ENCODE measurements around the gene SYT8.
"Not testable (repeated sequence)": the region's sequence is repeated elsewhere in the genome, so short reads cannot be mapped to it uniquely, and the experiment has no call there.

The SYT8 gene, protein sequence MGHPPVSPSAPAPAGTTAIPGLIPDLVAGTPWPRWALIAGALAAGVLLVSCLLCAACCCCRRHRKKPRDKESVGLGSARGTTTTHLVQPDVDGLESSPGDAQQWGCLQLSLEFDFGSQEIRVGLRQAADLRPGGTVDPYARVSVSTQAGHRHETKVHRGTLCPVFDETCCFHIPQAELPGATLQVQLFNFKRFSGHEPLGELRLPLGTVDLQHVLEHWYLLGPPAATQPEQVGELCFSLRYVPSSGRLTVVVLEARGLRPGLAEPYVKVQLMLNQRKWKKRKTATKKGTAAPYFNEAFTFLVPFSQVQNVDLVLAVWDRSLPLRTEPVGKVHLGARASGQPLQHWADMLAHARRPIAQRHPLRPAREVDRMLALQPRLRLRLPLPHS

DNA sequence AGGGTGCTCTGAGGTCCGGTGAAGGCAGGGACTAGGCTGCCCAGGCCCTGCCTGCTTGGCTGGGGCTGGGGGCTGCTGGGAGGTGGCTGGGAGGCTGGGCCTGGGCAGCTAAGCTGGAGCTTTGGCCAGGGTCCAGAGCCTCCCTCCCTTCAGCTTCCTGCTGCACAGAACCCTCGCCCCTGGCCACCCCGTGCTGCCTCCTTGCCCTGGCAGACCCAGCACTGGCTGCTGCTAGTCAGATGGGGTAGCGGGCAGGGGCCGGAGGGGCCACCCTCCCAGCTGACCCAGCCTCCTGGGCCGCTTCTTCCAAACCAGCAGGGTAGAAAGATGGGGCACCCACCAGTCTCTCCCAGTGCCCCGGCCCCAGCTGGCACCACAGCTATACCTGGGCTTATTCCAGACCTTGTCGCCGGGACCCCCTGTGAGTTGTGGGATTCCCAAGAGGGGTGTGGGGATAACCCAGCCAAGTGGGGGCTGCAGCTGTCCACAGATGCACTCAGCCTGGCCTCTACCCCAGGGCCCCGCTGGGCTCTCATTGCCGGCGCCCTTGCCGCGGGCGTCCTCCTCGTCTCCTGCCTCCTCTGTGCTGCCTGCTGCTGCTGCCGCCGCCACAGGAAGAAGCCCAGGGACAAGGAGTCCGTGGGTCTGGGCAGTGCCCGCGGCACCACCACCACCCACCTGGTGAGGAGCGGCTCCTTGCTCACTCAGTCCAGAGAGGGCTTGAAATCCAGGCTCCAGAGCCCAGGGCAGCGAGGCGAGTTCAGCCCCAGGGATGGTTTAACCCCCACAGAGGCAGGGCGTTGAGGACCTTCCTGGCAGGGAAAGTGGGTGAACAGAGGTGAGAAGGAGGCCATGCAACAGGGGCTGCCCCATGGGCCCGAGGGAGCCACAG, at the start of gene SYT8:
Gene SYT8, plus strand, starts transcription at position 212 of the 892 bp plus-strand sequence. Its CDS starts 116 bp downstream, at position 328.
- DNase-seq = no peak

DNA sequence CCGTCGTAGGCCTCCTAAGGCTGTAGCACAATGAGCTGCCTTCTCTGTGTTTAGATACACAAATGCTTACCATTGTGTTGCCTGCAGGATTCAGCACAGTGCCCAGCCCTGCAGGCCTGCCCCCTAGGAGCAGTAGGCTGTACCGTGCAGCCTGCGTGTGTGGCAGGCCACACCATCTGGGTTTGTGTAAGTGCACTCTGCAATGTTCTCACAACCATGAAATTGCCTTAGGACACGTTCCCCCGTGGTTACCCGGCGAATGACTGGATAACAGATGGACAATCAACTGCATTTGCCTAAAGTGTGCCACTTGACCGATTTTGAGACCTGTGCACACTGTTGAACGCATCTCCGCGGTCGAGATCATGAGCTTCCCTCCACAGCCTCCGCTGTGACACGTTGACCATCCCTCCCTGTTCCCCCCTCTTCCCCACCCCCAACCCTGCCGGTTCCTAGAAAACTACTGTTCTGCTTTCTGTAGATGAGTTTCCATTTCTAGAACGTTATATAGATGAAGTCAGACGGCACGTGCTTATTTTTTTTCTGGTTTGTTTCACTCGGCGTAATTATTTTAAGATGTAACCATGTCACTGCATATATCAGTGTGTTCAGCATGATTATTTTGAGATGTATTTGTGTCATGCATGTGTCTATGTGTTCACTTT, 48.9 kb upstream of the SYT8 start:
- DNase-seq = no peak

DNA sequence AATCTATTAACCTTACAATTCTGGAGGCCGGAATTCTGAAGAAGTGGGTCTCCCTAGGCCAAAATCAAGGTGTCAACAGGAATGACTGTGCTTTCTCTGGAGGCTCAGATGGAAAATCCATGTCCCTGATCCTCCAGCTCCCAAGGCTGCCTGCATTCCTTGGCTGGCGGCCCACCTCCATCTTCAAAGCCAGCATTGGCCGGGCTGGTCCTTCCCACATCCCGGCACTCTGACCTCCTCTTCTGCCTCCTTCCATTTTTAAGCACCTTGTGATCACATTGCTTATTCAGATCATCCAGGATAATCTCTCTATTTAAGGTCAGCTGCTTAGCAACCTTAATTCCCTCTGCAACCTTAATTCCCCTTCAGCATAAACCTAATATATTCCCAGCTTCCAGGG, 48.3 kb upstream of the SYT8 start:
- no peak for DNase-seq

DNA sequence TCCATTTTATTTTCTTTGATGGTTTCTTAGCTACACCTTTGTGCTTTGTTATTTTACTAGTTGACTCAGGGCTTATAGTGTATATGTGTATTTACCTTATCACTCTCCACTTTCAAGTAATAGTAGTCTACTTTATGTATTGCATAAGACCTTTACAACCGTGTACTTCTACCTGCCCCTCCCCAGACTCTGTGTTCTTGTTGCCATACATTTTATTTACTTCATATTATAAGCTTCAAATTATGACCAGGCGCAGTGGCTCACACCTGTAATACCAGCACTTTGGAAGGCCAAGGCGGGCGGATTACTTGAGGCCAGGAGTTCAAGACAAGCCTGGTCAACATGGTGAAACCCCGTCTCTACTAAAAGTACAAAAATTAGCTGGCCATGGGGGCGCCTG, 42.9 kb upstream of the SYT8 start:
- no peak for DNase-seq

DNA sequence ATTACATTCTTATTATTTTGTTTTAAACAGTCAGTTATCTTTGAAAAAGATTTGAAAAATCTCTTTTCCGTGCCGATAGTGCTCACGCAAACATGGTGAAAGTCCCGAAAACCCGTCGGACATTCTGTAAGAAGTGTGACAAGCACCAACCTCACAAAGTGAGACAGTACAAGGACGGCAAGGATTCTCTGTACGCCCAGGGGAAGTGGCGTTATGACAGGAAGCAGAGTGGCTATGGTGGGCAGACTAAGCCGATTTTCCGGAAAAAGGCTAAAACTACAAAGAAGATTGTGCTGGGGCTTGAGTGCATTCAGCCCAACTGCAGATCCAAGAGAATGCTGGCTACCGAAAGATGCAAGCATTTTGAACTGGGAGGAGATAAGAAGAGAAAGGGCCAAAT, 42.3 kb upstream of the SYT8 start:
- no peak for DNase-seq

DNA sequence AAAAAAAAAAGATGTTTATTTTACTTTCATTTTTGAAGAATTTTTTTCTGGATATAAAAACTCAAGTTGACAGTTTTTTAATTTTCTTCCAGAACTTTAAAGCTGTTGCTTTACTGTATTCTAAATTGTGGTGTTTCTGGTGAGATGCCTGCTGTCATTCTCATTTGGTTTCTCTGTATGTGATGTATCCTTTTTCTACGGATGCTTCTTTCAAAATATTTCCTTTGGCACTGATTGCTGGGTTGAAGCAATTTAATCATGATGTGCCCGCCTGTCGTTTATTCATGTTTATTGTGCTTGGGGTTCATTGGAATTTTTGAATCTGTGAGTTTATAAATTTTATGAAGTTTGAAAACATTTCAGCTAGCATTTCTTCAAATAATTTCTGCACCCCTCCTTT, 41.7 kb upstream of the SYT8 start:
- no peak for DNase-seq

DNA sequence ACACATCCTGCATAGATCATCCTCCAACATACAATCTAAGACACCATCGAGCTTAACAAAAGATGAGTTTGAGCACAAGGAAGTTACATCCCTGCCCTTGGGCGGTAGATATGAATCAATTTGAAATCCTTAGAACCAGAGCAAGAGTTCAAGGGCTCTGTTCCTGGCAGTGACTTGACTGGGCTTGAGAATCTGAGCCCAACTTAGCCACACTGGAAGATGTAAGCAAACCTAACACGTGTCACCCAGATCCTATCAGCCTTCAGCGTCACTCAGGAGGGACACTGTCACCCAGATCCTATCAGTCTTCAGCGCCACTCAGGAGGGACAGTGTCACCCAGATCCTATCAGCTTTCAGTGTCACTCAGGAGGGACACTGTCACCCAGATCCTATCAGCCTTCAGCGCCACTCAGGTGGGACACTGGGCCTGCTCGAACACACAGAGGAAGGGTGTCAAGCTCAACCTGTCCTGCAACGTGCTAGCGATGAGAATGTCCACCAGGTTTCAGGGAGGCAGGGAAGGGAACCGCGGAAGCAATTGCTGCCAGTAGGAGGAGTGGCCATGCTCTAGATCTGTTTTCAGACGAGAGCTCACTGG, 38.3 kb upstream of the SYT8 start:
- no peak for DNase-seq

DNA sequence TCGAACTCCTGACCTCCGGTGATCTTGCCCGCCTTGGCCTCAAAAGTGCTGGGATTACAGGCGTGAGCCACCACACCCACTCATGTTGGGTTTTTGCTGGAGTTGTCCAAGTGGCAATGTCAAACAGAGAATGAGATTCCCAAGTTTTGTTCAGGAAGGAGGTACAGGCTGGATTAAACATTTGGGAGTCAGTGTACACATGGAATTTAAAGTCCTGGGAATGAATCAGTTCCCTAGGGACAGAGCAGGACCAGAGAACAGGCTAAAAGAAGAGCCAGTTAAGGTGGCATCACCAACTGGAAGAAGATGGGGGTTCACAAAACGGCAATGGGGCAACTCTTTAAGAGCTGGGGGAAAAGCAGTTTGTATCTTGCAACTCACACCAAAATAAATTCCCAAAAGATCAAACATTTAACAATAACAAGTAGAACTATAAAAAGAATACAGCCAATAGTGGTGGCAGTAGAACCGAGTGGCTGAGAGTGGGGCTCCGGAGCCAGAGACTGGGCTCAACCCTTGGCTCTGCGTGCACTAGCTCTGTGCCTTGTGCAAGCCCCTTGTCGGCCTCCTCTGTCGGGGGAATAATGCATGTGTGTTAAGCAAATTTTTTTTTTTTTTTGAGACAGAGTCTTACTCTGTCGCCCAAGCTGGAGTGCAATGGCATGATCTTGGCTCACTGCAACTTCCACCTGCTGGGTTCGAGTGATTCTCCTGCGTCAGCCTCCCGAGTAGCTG, 37.2 kb upstream of the SYT8 start:
- DNase-seq = no peak

DNA sequence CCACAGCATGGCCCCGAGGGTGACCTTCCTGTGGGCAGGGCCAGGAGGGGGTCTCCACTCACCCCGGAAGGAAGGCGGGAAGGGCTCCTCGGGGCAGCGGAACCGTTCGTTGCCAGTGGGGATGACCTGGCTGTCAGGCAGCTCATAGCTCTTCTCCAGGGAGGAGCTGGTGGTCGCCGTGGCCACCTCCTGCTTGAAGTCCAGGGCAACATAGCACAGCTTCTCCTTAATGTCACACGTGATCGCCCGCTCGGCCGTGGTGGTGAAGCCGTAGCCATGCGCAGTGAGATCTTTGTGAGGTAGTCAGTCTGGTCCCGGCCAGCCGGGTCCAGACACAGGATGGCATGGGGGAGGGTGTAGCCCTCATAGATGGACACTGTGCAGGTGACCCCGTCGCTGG, 31.5 kb upstream of the SYT8 start:
- DNase-seq = no peak

DNA sequence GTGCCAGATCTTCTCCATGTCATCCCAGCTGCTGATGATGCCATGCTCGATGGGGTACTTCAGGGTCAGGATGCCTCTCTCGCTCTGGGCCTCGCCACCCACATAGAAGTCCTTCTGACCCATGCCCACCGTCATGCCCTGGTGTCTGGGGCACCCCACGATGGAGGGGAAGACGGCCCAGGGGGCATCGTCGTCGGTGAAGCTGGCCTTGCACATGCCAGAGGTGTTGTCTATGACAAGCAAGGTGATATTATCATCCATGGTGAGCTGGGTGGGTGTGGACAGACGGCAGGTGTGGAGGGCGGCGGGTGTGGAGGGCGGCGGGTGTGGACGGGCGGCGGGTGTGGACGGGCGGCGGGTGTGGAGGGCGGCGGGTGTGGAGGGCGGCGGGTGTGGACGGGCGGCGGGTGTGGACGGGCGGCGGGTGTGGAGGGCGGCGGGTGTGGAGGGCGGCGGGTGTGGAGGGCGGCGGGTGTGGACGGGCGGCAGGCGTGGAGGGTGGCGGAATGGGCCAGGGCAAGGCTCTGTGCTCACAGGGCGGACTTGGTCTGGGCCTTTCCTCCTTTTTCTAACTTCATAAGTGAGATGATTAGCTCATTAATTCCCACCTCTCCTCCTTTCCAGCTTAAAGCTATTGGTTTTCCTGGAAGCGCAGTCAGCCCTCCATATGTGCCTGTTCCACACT, 30.8 kb upstream of the SYT8 start:
- DNase-seq = not testable (repeated sequence)

DNA sequence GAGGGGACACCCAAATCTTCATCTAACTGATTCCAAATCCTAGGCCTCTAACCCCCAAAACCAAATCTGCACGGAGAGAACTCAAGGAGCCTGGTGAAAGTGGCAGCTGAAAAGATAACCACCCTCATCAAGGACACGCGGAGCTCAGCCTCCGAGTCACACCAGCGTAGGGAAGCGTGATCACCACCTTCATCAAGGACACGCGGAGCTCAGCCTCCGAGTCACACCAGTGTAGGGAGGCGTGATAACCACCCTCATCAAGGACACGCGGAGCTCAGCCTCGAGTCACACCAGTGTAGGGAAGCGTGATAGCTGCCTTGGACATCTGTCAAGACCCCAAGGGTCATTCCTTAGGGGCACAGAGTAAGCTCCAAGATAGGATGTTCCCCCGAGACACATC, 29.3 kb upstream of the SYT8 start:
- no peak for DNase-seq

DNA sequence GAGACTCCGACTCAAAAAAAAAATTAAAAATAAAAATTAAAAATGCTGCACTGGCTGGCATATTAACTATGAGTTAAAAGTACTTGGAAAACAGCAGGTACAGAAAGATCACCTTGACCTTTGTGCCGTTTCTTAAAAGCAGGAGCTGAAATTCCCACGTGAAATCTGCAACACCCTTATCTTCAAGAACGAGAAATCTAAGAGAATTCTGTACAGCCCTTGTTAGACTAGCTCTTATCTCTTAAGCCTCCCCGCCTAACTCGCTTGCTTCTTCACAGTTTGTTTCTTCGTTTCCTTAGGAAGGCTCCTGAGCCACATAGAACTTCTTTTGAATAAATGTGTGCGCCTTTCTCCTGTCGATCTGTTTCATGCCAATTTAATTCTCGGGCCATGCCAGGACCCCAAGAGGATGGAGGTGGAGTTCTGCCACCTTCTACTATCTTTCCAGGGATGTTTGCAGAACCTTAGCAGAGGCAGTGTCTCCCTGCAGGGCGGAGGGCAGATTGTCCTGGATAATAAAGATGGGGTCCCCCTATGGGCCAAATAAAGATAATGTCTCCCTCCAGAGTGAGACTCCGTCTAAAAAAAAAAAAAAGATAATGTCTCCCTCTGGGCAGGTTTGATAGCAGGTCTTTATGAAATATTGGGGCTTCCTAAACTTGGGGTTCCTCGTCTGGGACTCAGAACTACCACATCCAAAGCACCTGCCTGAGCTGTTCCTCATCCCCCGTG, 27.4 kb upstream of the SYT8 start:
- no peak for DNase-seq

DNA sequence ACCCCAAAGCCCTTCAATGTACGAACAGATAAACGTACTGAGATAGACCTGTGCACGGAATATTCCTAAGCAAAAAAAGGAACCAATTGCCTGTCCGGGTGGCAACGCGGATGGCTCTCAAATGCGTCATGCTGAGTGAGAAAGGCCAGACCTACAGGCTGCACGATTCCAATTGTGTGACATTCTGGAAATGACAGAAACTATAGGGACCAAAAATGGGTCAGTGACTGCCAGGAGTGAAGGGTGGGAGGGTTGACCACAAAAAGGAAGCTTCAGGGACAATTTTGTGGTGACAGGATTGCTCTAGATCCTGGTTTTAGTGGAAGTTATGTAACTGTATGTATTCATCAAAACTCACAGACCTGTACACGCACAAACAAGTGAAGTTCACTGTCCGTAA, 24.0 kb upstream of the SYT8 start:
- DNase-seq = no peak

DNA sequence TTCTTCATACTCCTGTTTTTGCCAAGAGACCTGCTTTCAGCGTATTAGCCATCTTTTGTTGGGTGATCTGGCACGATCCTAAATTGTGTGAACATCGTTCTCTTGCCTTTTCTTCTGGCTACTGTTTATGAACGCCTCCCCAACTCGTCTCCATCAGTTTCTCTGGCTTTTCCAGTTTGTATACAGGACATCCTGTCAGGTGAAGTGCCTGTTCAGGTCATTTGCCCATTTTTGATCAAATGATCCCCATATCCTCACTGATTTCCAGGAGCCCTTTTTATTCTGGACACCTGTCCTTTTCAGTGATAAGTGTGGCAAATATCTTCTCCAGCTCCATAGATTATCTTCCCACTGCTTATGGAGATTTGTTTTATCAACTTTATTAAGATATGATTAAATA, 22.5 kb upstream of the SYT8 start:
- DNase-seq = no peak

DNA sequence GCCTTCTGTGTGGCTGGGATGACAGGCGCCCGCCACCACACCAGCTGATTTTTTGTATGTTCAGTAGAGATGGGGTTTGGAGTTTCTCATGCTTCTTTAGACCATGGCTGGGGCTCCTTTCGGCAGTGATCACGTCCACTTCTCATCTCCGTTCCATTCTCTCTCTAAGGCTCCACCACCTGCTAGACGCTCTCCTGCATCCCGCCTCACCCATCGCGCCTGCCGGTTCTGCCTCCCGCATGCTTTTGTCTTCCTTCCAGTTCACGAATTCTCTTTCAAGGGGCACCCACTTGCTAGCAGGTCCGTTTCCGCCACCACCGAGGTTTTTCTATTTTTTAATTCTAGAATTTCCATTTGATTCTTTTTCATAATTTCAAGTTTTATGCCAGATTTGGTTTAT, 22.0 kb upstream of the SYT8 start:
- no peak for DNase-seq

DNA sequence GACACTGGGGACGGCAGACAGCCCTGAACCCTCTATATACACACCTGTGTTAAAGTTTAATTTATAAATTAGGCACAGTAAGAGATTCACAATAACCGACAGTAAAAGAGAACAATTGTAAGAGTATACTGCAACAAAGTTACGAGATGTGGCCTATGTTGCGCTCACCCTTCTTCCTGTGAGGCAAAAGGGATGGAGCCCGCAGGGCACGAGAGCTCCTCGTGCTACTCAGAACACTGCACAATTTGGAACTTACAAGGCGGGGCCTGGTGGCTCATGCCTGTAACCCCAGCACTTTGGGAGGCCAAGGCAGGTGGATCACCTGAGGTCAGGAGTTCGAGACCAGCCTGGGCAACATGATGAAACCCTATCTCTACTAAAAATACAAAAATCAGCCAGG, 21.4 kb upstream of the SYT8 start:
- not testable (repeated sequence) for DNase-seq

DNA sequence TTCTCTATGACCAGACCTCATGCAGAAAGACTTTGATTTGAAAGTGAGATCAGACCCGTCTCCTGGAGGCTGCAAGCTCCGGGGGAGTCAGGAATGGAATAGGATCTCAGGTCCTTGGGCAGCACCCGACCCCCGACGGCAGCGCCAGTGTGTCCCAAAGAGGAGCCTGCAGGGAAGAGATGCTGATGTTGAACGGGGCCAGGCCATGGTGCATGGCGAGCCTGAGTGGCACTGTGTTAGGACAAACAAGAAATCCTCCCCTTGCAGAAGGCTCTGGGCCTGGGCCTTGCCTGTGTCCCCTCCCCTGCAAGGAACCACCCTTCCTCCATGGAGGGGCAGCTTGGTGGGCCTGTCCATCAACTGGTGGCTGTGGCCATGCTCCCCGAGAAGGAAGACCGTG, 20.1 kb upstream of the SYT8 start:
- no peak for DNase-seq

DNA sequence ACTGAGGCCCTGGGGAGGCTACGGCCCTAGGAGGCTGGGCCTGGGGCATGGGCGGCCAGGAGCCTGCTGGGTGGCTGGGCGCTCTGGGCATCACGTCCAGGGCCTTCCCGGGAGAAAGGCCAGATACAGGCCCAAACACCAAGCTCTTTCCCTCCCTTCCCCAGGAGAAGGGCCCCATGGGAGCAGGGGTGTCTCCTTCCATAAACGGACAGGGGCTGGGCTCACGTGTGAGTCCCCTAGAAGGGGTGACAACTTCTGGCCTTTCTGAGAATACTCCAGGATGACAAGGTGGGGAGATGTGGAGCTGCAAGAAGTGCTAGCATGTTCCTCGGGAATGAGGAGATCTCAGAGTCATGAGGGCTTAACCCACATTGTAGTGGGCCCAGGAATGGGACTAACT, 19.5 kb upstream of the SYT8 start:
- no peak for DNase-seq

DNA sequence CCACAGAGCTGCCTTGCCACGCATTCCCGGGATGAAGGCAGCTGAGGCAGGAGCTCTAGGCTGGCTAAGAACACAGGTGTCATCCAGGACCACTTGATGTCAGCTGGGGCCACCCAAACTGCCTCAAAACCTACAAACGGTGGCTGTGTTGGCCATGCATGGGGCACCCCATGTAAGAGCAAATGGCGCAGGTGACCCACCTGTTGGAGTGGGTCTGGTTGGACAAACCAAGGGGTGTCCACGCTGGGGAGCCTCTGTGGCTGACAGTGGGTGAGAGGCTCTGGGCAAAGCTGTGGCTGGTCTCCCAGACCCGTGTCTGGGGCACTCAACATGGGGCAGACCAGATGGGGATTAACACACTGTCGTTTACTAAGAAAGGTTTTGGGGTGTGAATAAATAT, 19.0 kb upstream of the SYT8 start:
- DNase-seq = no peak

DNA sequence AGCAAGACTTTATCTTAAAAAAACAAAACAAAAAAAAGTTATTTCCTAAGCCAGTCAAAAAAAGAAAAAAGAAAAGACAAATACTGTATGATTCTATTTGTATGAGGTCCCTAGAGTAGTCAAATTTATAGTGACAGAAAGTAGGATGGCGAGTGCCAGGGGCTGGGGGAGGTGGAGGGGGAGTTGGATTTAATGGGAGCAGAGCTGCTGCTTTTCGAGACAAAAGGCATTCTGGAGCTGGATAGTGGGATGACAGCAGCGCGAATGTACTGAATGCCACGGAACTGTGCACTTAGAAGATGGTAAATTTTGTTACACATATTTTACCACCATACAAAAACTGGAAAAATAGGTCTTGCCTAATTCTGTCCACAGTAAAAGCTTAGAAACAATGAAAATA, 17.8 kb upstream of the SYT8 start:
- no peak for DNase-seq

DNA sequence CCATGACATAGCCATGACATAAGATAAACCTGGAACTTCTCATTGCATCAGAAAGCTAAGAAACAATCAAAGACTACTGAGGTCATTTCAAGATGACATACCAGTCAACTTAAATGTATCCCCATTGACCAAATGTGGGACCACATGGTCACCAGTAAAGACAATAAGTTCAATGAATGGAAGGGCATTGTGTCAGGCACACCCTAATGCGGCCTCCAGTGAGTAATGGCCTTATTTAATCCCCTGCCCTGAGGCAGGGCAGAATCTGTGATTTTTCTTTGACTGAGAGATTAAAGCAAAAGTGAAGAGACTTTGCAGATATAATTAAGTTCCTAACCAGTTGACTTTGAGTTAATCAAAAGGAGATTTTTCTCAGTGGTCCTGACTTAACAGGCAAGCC, 17.3 kb upstream of the SYT8 start:
- no peak for DNase-seq
